Mucosa of stomach (tissue), 1 donor: ENCODE data around the gene TNRC6C.
"Not testable (repeated sequence)": the region's sequence is repeated elsewhere in the genome, so short reads cannot be mapped to it uniquely, and the experiment has no call there.

Experiments used
- H3K27me3 ChIP-seq: one replicate; pipeline ENCODE4 v1.7.0; 2013; ENCODE audit warnings: mild to moderate bottlenecking, low read length; ENCODE audit not compliant: control insufficient read depth, insufficient read depth
- H3K36me3 ChIP-seq: one replicate; pipeline ENCODE4 v1.7.0; 2013; ENCODE audit warnings: low read length; ENCODE audit not compliant: control insufficient read depth, insufficient read depth
- H3K4me1 ChIP-seq: one replicate; pipeline ENCODE4 v1.7.0; 2013; ENCODE audit warnings: mild to moderate bottlenecking, low read length; ENCODE audit not compliant: control insufficient read depth, insufficient read depth
- H3K4me3 ChIP-seq: one replicate; pipeline ENCODE4 v1.7.0; 2013; ENCODE audit warnings: low read length
- H3K9ac ChIP-seq: one replicate; pipeline ENCODE4 v1.7.0; 2013; ENCODE audit warnings: mild to moderate bottlenecking, low read length, moderate library complexity
- H3K9me3 ChIP-seq: one replicate; pipeline ENCODE4 v1.7.0; 2013; ENCODE audit warnings: mild to moderate bottlenecking, low read length, moderate library complexity; ENCODE audit not compliant: control insufficient read depth
- donor health status: Pancreatic carcinoma.

Gene TNRC6C

DNA sequence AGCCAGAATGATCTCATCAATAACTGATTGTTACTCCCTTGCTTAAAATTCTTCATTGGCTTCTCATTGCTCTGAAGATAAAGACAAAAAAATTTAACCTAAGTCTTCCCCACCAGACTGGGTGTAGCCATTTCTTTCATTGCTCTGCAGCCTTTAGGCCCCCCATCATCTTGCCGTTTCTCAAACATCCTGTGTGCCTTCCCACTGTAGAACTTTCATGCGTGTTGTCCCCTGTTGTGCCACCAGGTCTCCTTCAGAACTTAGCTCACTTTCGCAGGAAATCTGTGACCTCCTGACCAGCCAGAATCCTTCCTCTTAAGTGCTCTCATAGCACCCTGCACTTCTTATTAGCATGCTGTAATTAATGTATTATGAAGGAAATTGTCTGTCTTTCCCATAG is 31.8 kb downstream of the TNRC6C start:
- Histone ChIP-seq H3K36me3 (no peaks in the 10 kb centered on the region), H3K27me3 (no peaks in the 10 kb centered on the region), H3K9me3 (no peaks in the 10 kb centered on the region), H3K4me1 (no peaks in the 10 kb centered on the region), H3K4me3 (no peak overlapping the region), H3K9ac (no peak overlapping the region)

DNA sequence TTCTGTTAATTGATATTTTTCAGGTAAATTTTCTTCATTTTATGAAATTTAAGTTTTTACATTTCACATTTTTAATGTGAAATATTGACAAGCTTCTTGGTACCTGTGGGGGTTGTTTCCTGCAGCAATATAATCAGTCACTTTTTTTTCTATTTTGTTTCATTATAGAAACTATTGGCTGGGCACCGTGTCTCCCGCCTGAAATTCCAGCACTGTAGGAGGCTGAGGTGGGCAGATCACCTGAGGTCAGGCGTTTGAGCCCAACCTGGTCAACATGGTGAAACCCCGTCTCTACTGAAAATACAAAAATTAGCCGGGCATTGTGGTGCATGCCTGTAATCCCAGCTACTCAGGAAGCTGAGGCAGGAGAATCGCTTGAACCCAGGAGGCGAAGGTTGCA is 35.2 kb downstream of the TNRC6C start:
- not testable (repeated sequence) for H3K9ac ChIP-seq, H3K4me1 ChIP-seq, H3K27me3 ChIP-seq, H3K4me3 ChIP-seq, H3K36me3 ChIP-seq, H3K9me3 ChIP-seq

DNA sequence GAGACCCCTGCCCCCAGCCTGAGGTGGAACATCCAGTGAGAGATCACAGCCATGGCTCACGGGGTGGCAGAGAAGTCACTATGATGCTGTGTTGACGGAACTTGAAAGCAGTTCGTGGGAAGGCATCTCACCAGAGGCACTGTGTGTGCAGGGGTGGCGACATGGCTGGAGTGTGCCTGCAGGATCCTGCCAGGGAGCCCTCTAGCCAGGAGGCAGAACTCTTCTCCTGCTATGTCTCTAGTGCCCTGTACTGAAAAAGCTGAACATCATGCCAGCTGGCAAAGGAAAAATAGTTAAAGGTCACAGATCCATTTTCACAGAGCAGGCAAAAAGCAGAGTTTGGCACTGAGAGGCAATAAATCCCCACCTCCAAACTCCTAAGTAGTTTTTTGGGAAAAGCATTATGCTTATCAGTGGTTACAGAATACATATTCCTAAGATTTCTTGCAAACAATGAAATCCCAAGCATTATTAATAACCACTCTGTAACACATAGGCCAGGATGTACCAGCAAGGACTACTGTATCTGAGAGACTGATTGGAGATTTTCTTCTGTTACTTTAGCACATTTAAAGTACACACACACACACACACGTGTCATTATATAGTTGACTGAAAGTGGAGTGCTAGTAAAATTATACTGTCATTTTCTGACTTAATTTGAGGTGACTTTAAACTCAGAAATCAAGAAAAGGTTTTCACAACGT is 36.8 kb downstream of the TNRC6C start:
- H3K36me3 ChIP-seq, result no peaks in the 10 kb centered on the region
- no peaks in the 10 kb centered on the region for H3K4me1 ChIP-seq
- H3K9me3 ChIP-seq, result no peaks in the 10 kb centered on the region
- H3K4me3 ChIP-seq, result no peak overlapping the region
- H3K27me3 ChIP-seq, result no peaks in the 10 kb centered on the region
- no peak overlapping the region for H3K9ac ChIP-seq

DNA sequence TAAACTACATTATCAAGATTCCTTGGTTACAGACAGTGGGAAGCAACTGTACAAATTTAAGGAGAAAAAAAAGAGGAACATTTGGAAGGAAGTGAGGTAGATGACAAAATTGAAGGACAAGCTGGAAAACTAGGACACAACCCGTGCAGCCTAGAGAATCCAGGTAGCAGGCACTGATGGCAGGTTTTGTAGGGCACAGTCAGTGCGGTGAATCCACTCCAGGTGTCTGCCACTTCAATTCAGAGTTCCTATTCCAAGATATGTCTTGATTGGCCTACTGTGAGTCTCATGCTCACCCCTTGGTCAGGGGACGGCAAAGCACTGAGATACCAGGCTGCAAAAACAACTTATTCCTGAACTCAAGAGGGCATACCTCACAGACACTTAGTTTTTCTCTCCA is 37.8 kb downstream of the TNRC6C start:
- H3K9ac ChIP-seq, result no peak overlapping the region
- H3K4me3 ChIP-seq, result no peak overlapping the region
- no peaks in the 10 kb centered on the region for H3K9me3 ChIP-seq
- H3K4me1 ChIP-seq, result peaks cover under 1% of the 10 kb centered on the region
- H3K27me3 ChIP-seq, result no peaks in the 10 kb centered on the region
- H3K36me3 ChIP-seq, result no peaks in the 10 kb centered on the region

DNA sequence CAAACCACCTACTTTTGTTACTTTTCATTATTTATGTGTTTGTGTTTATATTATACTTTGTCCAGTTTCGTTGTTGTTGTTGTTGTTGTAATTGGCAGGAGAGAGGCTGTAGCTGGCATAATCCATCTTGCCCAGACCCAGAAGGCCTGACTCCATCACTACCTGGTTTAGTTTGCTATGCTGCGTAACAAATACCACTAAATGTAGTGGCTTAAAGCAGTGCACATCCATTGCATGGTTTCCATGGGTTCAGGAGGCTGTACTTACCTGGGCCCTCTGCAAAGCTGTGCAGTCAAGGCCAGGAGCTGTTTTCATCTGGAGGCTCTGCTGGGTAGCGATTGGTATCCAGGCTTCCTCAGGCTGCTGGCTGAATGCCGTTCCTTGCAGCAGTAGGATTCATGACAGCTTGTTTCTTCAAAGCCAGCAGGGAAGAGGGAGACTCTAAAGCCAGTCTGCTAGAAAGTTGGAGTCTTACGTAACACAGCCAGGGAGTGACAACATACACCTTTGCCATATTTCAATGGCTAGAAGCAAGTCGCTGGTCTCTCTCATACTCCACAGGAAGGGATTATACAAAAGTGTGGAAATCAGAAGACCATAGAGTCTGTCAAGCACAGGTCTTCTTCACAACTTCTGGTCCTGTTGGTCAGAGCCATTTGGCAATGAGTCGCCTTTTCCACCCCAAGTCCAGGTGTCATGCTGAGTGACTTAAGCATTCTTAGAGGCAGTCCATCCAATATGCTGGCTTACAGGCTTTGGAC is 41.1 kb downstream of the TNRC6C start:
- H3K4me1 ChIP-seq, result peaks cover 3% of the 10 kb centered on the region
- H3K27me3 ChIP-seq, result no peaks in the 10 kb centered on the region
- H3K36me3 ChIP-seq, result no peaks in the 10 kb centered on the region
- no peaks in the 10 kb centered on the region for H3K9me3 ChIP-seq
- no peak overlapping the region for H3K9ac ChIP-seq
- H3K4me3 ChIP-seq, result no peak overlapping the region

GRCh38 chr17:78000341-78000740 is 41.8 kb downstream of the TNRC6C start:
- Histone ChIP-seq H3K4me1 (peaks cover 3% of the 10 kb centered on the region), H3K27me3 (no peaks in the 10 kb centered on the region)

GRCh38 chr17:78001182-78001581 is 42.7 kb downstream of the TNRC6C start:
- Histone ChIP-seq H3K36me3 (no peaks in the 10 kb centered on the region), H3K9me3 (no peaks in the 10 kb centered on the region), H3K27me3 (no peaks in the 10 kb centered on the region), H3K4me1 (peaks cover 3% of the 10 kb centered on the region), H3K4me3 (no peak overlapping the region), H3K9ac (no peak overlapping the region)

More at GRCh38 chr17:78000341-78000740, 41.8 kb downstream of the TNRC6C start:
- H3K36me3 ChIP-seq, result no peaks in the 10 kb centered on the region
- H3K9me3 ChIP-seq, result no peaks in the 10 kb centered on the region
- H3K4me3 ChIP-seq, result no peak overlapping the region
- no peak overlapping the region for H3K9ac ChIP-seq

DNA sequence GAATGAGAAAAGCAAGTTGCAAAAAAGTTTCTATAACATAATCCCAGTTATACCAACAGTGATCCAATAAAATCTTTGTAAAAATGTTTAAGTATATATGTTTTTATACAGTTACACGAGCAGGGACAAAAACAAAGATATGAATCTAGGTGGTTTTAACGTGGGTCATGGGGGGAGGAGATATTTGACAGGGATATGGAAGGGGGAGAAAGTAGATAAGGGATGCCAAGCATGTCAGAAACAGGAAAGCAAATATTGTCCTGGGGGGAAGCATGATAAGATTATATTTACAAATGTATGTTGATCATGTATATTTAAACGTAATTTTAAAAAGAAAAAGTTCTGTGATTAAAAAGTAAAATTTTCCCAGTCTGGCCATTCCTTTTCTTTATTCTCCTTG is 43.1 kb downstream of the TNRC6C start:
- no peaks in the 10 kb centered on the region for H3K27me3 ChIP-seq
- peaks cover 3% of the 10 kb centered on the region for H3K4me1 ChIP-seq
- H3K36me3 ChIP-seq, result no peaks in the 10 kb centered on the region
- H3K9ac ChIP-seq, result no peak overlapping the region
- H3K4me3 ChIP-seq, result no peak overlapping the region
- H3K9me3 ChIP-seq, result no peaks in the 10 kb centered on the region

DNA sequence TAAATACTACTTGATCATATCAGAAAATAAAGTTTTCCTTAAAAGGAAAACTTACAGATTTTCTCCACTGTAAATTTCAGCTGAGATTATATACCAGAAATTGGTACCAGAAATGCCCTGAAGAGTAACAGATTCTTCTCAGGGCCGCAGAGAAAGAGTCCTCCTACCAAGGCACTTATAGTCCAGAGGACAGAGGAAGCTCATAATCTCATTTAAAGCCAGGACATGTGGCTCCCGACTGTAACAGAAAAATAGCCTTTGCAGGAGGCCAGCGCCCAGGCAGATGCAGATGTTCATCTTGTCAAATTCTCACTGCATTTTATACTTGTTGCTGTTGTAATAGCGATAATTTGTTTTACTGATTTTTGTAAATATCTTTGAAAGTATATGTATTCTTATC is 43.7 kb downstream of the TNRC6C start:
- Histone ChIP-seq H3K27me3 (no peaks in the 10 kb centered on the region), H3K4me1 (peaks cover 3% of the 10 kb centered on the region), H3K9me3 (no peaks in the 10 kb centered on the region), H3K4me3 (no peak overlapping the region), H3K36me3 (no peaks in the 10 kb centered on the region), H3K9ac (no peak overlapping the region)

DNA sequence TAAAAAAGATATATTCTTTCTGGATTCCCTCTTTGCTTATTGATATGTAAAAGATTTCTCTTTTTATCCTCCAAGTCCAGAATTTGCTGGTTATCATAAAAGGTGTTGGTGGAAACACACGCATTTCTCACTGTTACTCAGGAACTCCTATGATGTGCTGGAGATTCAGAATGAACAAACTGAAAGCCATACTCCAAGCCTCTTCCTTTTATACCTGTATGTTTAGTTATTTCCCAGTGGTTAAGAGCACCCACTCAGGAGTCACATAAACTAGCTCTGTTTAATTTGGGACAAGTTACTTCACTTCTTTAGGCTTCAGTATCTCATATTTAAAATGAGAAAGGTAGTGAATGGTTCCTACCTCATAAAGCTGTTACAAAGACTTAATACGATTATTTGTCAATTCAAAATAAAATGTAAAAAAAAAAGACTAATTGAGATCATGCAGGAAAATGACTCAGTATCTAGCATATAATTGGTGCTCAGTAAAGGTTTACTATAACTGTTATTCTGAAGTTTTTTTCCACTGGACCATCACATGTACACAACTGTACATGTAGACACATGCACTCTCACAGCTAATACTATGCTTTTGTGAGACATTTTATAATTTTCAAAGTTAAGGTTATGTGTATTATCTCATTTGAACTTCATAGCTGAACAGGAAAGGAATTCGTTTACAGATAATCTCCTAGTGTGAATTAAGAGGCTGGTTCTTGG is 47.1 kb downstream of the TNRC6C start:
- H3K27me3 ChIP-seq, result no peaks in the 10 kb centered on the region
- peaks cover 3% of the 10 kb centered on the region for H3K4me1 ChIP-seq
- no peaks in the 10 kb centered on the region for H3K9me3 ChIP-seq
- H3K4me3 ChIP-seq, result no peak overlapping the region
- no peak overlapping the region for H3K9ac ChIP-seq
- H3K36me3 ChIP-seq, result no peaks in the 10 kb centered on the region

DNA sequence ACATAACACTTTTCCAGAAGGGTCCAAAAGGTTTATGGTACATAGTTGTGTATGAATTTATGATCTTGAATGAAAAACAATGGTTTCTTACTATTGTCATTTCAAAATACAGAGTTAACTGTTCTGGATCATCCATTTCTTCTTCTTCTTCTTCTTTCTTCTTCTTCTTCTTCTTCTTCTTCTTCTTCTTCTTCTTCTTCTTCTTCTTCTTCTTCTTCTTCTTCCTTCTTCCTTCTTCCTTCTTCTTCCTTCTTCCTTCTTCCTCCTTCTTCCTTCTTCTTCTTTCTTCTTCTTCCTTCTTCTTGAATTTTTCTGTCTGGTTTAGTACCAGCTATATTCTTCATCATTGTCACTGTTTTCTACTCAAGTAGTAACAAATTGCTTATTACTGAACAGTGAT is 47.8 kb downstream of the TNRC6C start:
- Histone ChIP-seq H3K36me3 (no peaks in the 10 kb centered on the region), H3K4me3 (no peak overlapping the region), H3K9me3 (no peaks in the 10 kb centered on the region), H3K4me1 (peaks cover 2% of the 10 kb centered on the region), H3K9ac (no peak overlapping the region), H3K27me3 (no peaks in the 10 kb centered on the region)

DNA sequence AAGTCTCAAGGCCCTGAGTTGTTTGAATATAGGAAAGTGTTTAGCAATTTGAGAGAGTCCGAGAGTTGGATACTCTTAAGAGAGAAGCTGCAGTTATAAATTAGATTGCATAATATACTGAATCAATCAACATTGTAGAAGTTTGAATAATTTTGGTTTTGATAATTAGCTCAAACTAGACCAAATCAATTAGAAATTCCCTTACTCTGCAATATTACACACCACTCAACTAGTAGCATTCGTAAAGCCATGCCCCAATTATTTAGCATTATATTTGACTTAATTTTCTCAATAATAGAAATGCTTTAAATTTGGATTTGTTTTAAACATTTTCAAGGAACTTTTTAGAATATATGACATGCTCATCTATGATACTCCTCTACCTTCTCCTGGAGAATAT is 49.1 kb downstream of the TNRC6C start:
- Histone ChIP-seq H3K36me3 (no peaks in the 10 kb centered on the region), H3K4me1 (no peaks in the 10 kb centered on the region), H3K27me3 (no peaks in the 10 kb centered on the region), H3K9me3 (no peaks in the 10 kb centered on the region), H3K4me3 (no peak overlapping the region), H3K9ac (no peak overlapping the region)
